Neuronal stem cell (in vitro differentiated cells): ENCODE results near the gene FTCD.
"Not testable (repeated sequence)": the region's sequence is repeated elsewhere in the genome, so short reads cannot be mapped to it uniquely, and the experiment has no call there.

Source experiments
- DNase-seq: peaks from one replicate; pipeline ENCODE4 v3.0.0-alpha.2; 2013; ENCODE audit warnings: low spot score
- H2AFZ ChIP-seq: one replicate; pipeline ENCODE4 v1.6.1; 2013; ENCODE audit warnings: mild to moderate bottlenecking, low read length, inconsistent platforms
- H2AK5ac ChIP-seq: 2 replicates; pipeline ENCODE4 v1.6.1; 2013; ENCODE audit warnings: low read depth, mild to moderate bottlenecking, inconsistent platforms, low read length, moderate library complexity, mixed read lengths
- H2BK120ac ChIP-seq: 2 replicates; pipeline ENCODE4 v1.6.1; 2013; ENCODE audit warnings: low read depth, mild to moderate bottlenecking, inconsistent platforms, low read length, moderate library complexity, mixed read lengths
- H2BK12ac ChIP-seq: one replicate; pipeline ENCODE4 v1.6.1; 2013; ENCODE audit warnings: low read length, inconsistent platforms
- H2BK15ac ChIP-seq: 2 replicates; pipeline ENCODE4 v1.6.1; 2013; ENCODE audit warnings: mild to moderate bottlenecking, low read length, inconsistent platforms, mixed read lengths
- H2BK5ac ChIP-seq: one replicate; pipeline ENCODE4 v1.6.1; 2013; ENCODE audit warnings: inconsistent platforms, mild to moderate bottlenecking, low read length, moderate library complexity
- H3K14ac ChIP-seq: one replicate; pipeline ENCODE4 v1.6.1; 2013; ENCODE audit warnings: low read length, inconsistent platforms
- H3K18ac ChIP-seq: 2 replicates; pipeline ENCODE4 v1.6.1; 2013; ENCODE audit warnings: low read length, inconsistent platforms
- H3K23ac ChIP-seq: 2 replicates; pipeline ENCODE4 v1.6.1; 2013; ENCODE audit warnings: low read depth, mild to moderate bottlenecking, mixed read lengths, low read length, inconsistent platforms; ENCODE audit not compliant: poor library complexity
- H3K27ac ChIP-seq: replicated peaks from 3 replicates; pipeline ENCODE4 v1.5.1; 2013; ENCODE audit warnings: low read length, inconsistent platforms
- H3K27me3 ChIP-seq, 3 experiments: 2 replicates each; pipeline ENCODE4 v1.6.1; 2013; ENCODE audit warnings: low read length in 3 of 3, mild to moderate bottlenecking in 2 of 3, inconsistent platforms in 1 of 3, low read depth in 1 of 3, mixed read lengths in 1 of 3, moderate library complexity in 1 of 3; ENCODE audit not compliant: control insufficient read depth in 3 of 3, insufficient read depth in 3 of 3
- H3K36me3 ChIP-seq, 2 donors: replicated peaks in 1 of 2; 2 replicates each; pipeline ENCODE4 v1.6.1; 2013; ENCODE audit warnings: low read length in 2 of 2; ENCODE audit not compliant: control insufficient read depth in 2 of 2, insufficient read depth in 2 of 2
- H3K4ac ChIP-seq: 2 replicates; pipeline ENCODE4 v1.6.1; 2013; ENCODE audit warnings: inconsistent platforms, mild to moderate bottlenecking, low read length, moderate library complexity
- H3K4me1 ChIP-seq, 2 donors: 1 replicate in 1 of 2; 2 replicates in 1 of 2; pipeline ENCODE4 v1.6.1; 2013; ENCODE audit warnings: low read length in 2 of 2, low read depth in 1 of 2; ENCODE audit not compliant: control insufficient read depth in 2 of 2, insufficient read depth in 1 of 2
- H3K4me2 ChIP-seq: one replicate; pipeline ENCODE4 v1.6.1; 2013; ENCODE audit warnings: mild to moderate bottlenecking, low read length, inconsistent platforms; ENCODE audit not compliant: insufficient read depth, poor library complexity, severe bottlenecking
- H3K4me3 ChIP-seq, 2 donors: 2 replicates each; pipeline ENCODE4 v1.5.1; 2013; ENCODE audit warnings: low read length in 2 of 2, mild to moderate bottlenecking in 2 of 2, inconsistent platforms in 1 of 2, moderate library complexity in 1 of 2
- H3K79me1 ChIP-seq: one replicate; pipeline ENCODE4 v1.6.1; 2013; ENCODE audit warnings: low read depth, mild to moderate bottlenecking, inconsistent platforms, low read length, moderate library complexity
- H3K9ac ChIP-seq: one replicate; pipeline ENCODE4 v1.6.1; 2013; ENCODE audit warnings: mild to moderate bottlenecking, low read depth, low read length, inconsistent platforms; ENCODE audit not compliant: poor library complexity
- H3K9me3 ChIP-seq, 2 donors: replicated peaks in 1 of 2; 2 replicates each; pipeline versions ENCODE3 to v1.6.1; 2013; ENCODE audit warnings: low read length in 2 of 2, mild to moderate bottlenecking in 2 of 2, inconsistent platforms in 1 of 2, low read depth in 1 of 2, mixed read lengths in 1 of 2, moderate library complexity in 1 of 2; ENCODE audit not compliant: control insufficient read depth in 2 of 2, insufficient read depth in 1 of 2
- H4K8ac ChIP-seq: one replicate; pipeline ENCODE4 v1.6.1; 2013; ENCODE audit warnings: low read depth, mild to moderate bottlenecking, inconsistent platforms, low read length, moderate library complexity
- H4K91ac ChIP-seq: one replicate; pipeline ENCODE4 v1.6.1; 2013; ENCODE audit warnings: low read length, low read depth, mild to moderate bottlenecking, inconsistent platforms; ENCODE audit not compliant: poor library complexity
- WGBS, 2 donors: extraction: QIAGEN DNeasy Blood & Tissue Kit; methylation state at CpG; one replicate each; pipeline ENCODE4 v1.1.7; 2013; ENCODE audit warnings: missing lambda C conversion rate in 2 of 2, mixed read lengths in 1 of 2; ENCODE audit not compliant: insufficient read length in 2 of 2, insufficient replicate concordance in 1 of 2; ENCODE audit errors: extremely low coverage in 2 of 2; 5-methylcytosine and 5-hydroxymethylcytosine counted together

FTCD gene

GRCh38 chr21:46171585-46171984, 16.2 kb upstream of the FTCD start:
- no peak overlapping the region for H2BK120ac ChIP-seq
- no peak overlapping the region for H2BK5ac ChIP-seq
- H3K4ac ChIP-seq, result no peak overlapping the region
- H2AK5ac ChIP-seq, result no peak overlapping the region
- H3K9me3 ChIP-seq, result peaks cover 0 to 1% of the 10 kb centered on the region in 2 donors
- peaks cover 0 to 4% of the 10 kb centered on the region in 2 donors for H3K4me1 ChIP-seq
- H3K79me1 ChIP-seq, result no peaks in the 10 kb centered on the region
- H3K4me2 ChIP-seq, result no peak overlapping the region
- no peaks in the 10 kb centered on the region for H3K36me3 ChIP-seq
- H3K4me3 ChIP-seq, result no peak overlapping the region
- no peak overlapping the region for H2BK12ac ChIP-seq
- DNase-seq, result no peak
- H4K91ac ChIP-seq, result no peak overlapping the region
- no peak overlapping the region for H3K9ac ChIP-seq
- no peak overlapping the region for H3K14ac ChIP-seq
- no peak overlapping the region for H3K27ac ChIP-seq
- no peak overlapping the region for H2AFZ ChIP-seq
- H3K27me3 ChIP-seq, result no peaks in the 10 kb centered on the region
- no CpG with 5 or more reads among the region's 2 CpGs for WGBS, 2 donors
- H4K8ac ChIP-seq, result no peak overlapping the region
- no peak overlapping the region for H3K18ac ChIP-seq
- H3K23ac ChIP-seq, result no peak overlapping the region
- no peak overlapping the region for H2BK15ac ChIP-seq

GRCh38 chr21:46170436-46171193, 15.2 kb upstream of the FTCD start:
- not testable (repeated sequence) for H3K4me3 ChIP-seq, H2BK5ac ChIP-seq, H2BK15ac ChIP-seq, H2BK12ac ChIP-seq, H2BK120ac ChIP-seq, H3K4me1 ChIP-seq, H3K9me3 ChIP-seq, H3K36me3 ChIP-seq, H3K14ac ChIP-seq, H4K91ac ChIP-seq, H3K23ac ChIP-seq, H3K9ac ChIP-seq, H4K8ac ChIP-seq, H2AK5ac ChIP-seq, H3K27me3 ChIP-seq, H3K27ac ChIP-seq, H3K4ac ChIP-seq, H2AFZ ChIP-seq, H3K18ac ChIP-seq, DNase-seq, H3K79me1 ChIP-seq, H3K4me2 ChIP-seq
- no CpG with 5 or more reads among the region's 1 CpG for WGBS, 2 donors

GRCh38 chr21:46168659-46169386, 13.4 kb upstream of the FTCD start:
- H2BK120ac ChIP-seq, result no peak overlapping the region
- H4K91ac ChIP-seq, result no peak overlapping the region
- no peaks in the 10 kb centered on the region for H3K27me3 ChIP-seq
- no peak overlapping the region for H2BK5ac ChIP-seq
- no peak overlapping the region for H2BK15ac ChIP-seq
- no peak overlapping the region for H3K14ac ChIP-seq
- H3K9me3 ChIP-seq, result peaks cover 0 to 1% of the 10 kb centered on the region in 2 donors
- H3K27ac ChIP-seq, result no peak overlapping the region
- DNase-seq, result no peak
- H3K4ac ChIP-seq, result no peak overlapping the region
- WGBS, 2 donors, result no CpG with 5 or more reads among the region's 8 CpGs
- H2BK12ac ChIP-seq, result no peak overlapping the region
- H3K79me1 ChIP-seq, result no peaks in the 10 kb centered on the region
- no peak overlapping the region for H3K23ac ChIP-seq
- H3K4me2 ChIP-seq, result no peak overlapping the region
- no peaks in the 10 kb centered on the region for H3K36me3 ChIP-seq
- H2AK5ac ChIP-seq, result no peak overlapping the region
- H3K4me1 ChIP-seq, result peaks cover 0 to 4% of the 10 kb centered on the region in 2 donors
- no peak overlapping the region for H3K4me3 ChIP-seq
- H2AFZ ChIP-seq, result no peak overlapping the region
- no peak overlapping the region for H4K8ac ChIP-seq
- no peak overlapping the region for H3K9ac ChIP-seq
- peak overlapping the region; percentile 57 for H3K18ac ChIP-seq

- Histone ChIP-seq H3K18ac (no peak overlapping the region), H3K14ac (no peak overlapping the region), H3K4ac (no peak overlapping the region), H3K23ac (no peak overlapping the region), H3K4me2 (no peak overlapping the region), H2AFZ (no peak overlapping the region), H3K36me3 (no peaks in the 10 kb centered on the region), H4K8ac (no peak overlapping the region), H4K91ac (no peak overlapping the region), H2BK12ac (no peak overlapping the region), H3K4me1 (peaks cover 0 to 4% of the 10 kb centered on the region in 2 donors), H2BK120ac (no peak overlapping the region), H2BK5ac (peak overlapping the region; percentile 48), H3K9ac (no peak overlapping the region), H2BK15ac (no peak overlapping the region), H2AK5ac (no peak overlapping the region), H3K9me3 (peaks cover 0 to 2% of the 10 kb centered on the region in 2 donors), H3K79me1 (no peaks in the 10 kb centered on the region), H3K27ac (no peak overlapping the region), H3K27me3 (no peaks in the 10 kb centered on the region), H3K4me3 (no peak overlapping the region)
- no peak for DNase-seq
- WGBS, 2 donors, result no CpG with 5 or more reads among the region's 14 CpGs
These were observed 12.9 kb upstream of the FTCD start for GRCh38 chr21:46168238-46168637.
